ENCODE data around the gene BACE2.

The BACE2 gene

DNA sequence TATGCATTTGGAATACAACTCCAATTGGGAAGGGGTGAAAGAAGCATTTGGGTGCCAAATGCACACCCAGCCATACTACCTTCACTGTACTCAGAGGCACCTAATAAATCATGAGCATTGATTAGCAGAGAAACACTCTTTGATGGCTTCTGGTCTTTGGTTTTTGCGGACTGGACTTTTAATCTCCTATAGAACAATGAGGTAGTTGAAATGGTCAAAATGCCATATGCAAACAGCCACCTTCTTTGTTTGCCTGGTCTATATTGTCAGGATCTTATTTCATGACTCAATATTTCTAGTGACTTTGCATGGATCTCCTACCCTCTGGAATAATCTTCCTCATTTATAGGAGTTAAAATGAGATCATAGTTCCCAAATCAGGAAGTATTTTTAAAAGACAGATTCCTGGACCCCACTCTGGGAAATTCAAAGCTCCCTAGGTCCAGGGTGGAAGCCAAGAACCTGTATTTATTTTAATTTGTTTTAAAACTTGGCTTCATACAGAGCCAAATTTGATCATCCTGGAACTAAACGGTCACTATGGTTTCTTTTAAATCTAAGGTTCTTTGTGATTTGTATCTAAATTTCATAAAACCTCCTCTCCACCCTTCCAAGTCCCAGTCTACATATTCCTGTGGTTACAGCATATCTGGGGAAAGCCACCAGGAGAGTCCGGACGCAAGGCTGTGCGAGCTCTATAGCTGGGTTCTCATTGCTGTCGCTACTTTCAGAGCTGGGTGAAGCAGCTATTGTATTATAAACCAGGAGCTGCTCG, 157.4 kb downstream of the BACE2 start:
- no peak for DNase-seq

- DNase-seq, result no peak
Measured at GRCh38 chr21:41326414-41327080, 158.6 kb downstream of the BACE2 start.

DNA sequence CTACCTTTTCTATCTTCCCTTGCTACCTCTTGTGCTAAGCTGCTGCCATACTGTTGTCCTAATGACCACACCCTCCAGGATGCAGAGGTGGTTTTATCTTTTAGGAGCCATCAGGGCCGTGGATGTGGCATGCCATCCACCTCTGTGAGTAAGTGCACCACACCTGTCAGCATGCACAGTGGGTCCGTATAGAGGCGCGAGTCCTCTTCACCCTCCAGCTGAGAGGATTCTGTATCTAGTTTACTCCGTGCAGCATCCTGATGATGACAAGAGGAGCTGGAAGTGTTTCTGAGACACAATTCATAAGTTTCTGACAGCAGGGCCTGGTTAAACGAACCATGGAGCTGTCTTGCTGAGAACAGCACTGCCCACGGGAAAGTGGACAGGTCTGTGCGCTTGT, 159.8 kb downstream of the BACE2 start:
- no peak for DNase-seq

DNA sequence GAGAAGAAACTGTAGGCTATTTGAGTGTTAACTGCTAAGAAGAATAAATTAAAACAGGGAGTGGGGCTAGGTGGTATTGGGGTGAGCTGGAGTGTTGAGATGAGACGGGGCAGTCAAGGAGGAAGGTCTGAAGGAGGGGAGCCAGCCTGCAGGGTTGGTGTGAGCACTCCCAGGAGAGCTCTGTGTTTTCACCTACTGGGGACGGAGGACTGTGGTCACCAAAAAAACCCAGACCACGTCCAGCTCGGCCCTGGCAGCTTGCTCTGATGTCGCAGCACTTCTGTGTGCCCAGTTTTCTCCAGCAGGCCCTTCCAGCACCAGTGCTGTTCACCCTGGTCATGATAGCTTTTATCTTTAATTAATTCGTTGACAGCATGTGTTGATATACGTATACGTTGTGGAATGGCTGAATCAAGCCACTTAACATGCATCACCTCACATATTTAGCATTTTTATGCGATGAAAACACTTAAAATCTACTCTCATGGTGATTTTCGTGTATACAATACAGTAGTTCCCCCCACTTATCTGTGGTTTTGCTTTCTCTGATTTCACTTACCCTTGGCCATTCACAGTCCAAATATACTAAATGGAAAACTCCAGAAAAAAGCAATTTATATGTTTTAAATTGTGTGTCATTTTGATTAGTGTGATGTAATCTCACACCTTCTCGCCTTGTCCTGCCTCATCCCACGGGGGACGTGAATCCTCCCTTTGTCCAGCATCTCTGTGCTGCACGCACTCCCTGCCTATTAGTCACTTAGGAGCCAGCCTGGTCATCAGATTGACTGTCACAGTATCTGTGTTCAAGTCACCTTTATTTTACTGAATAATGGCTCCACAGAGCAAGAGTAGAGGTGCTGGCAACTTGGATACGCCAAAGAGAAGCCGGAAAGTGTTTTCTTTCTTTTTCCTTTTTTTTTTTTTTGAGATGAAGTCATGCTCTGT, 161.0 kb downstream of the BACE2 start:
- DNase-seq, result no peak

Data from SIG-M5 (cell line).